GM19240 (cell line): Measurements from ENCODE around the gene MTRF1.
"Not testable (repeated sequence)": the region's sequence is repeated elsewhere in the genome, so short reads cannot be mapped to it uniquely, and the experiment has no call there.

Experiments used
- DNase-seq: peaks from one replicate; pipeline ENCODE4 v3.0.0; 2011; ENCODE audit warnings: low spot score; ENCODE audit not compliant: insufficient read length

The MTRF1 gene

DNA sequence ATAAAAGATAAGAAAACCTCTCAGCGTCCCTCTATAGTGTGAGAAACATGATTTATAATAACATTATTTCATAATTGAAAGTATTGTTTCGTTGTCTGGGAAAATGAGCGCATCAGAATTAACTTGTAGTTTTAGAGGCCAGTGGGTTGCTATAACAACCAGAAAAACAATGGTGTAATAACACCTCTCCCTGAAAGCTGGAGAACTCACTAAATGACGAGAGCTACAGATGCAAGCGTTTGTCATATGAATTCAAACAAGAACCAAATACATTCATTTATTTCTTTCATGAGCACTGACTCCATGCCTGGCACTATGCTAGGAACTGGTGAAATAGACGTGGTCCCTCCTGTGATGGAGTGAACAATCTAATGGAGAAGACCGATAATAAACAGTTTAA lies 85.3 kb downstream of the MTRF1 start:
- DNase-seq, result no peak

DNA sequence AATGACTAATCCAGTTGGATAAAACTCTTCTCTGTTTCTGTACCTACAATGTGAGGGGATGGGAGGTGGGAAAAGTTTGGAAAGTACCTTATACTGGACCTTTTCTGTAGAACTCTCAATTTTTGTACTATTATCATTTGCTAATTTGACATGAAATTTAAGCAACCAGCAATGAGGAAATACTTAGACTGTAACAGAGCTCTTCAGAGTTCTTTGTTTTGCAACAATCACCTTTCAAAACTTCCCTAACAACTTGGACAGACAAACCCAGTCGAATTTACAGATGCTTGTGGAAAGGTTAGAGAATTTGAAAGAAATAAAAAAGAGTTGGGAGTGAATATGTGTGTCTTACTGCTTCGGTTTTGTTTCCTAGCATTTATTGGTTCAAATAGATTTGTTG lies 85.8 kb downstream of the MTRF1 start:
- DNase-seq, result no peak

DNA sequence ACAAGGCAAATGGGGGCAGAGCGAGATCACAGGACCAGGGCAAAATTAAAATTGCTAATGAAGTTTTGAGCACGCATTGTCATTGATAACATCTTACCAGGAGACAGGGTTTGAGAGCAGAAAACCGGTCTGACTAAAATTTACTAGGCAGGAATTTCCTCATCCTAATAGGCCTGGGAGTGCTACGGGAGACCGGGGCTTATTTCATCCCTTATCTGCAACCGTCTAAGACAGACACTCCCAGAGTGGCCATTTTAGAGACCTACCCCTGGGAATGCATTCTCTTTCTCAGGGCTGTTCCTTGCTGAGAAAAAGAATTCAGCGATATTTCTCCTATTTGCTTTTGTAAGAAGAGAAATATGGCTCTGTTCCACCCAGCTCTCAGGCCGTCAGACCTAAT lies 87.8 kb downstream of the MTRF1 start:
- not testable (repeated sequence) for DNase-seq
